GM20000 (cell line): Measurements from ENCODE around the gene AASS.

ENCODE experiments used
- DNase-seq: peaks from one replicate; pipeline ENCODE4 v3.0.0; 2012; ENCODE audit warnings: low spot score
- CTCF ChIP-seq: IDR thresholded peaks from 2 replicates; pipeline ENCODE4 v1.5.1; 2012; ENCODE audit warnings: mild to moderate bottlenecking, control low read depth; ENCODE audit errors: extremely low read depth, missing control alignments

Gene AASS

GRCh38 chr7:122068046-122068445, 76.0 kb downstream of the AASS start:
- no peak for TF ChIP-seq CTCF
- DNase-seq: no peak

GRCh38 chr7:122067077-122067476, 77.0 kb downstream of the AASS start:
- TF ChIP-seq CTCF: no peak
- no peak for DNase-seq

GRCh38 chr7:122064971-122065370, 79.1 kb downstream of the AASS start:
- no peak for DNase-seq
- no peak for TF ChIP-seq CTCF

GRCh38 chr7:122063146-122063545, 80.9 kb downstream of the AASS start:
- DNase-seq: no peak
- no peak for TF ChIP-seq CTCF

GRCh38 chr7:122059542-122059941, 84.5 kb downstream of the AASS start:
- TF ChIP-seq CTCF: no peak
- DNase-seq: no peak

- DNase-seq: no peak
- TF ChIP-seq CTCF: no peak
Observed at GRCh38 chr7:122056977-122057376, 87.1 kb downstream of the AASS start.

GRCh38 chr7:122055073-122055472, 89.0 kb downstream of the AASS start:
- DNase-seq: no peak
- no peak for TF ChIP-seq CTCF
